Mammary epithelial cell (primary cell): Measurements from ENCODE around the gene NAP1L4.

Experiments used
- EZH2 ChIP-seq: IDR thresholded peaks from 2 replicates; pipeline ENCODE4 v1.6.1; 2012; ENCODE audit warnings: low read length, inconsistent platforms, borderline replicate concordance
- TF ChIP-seq, protein P1 (sequence below), 2 donors: IDR thresholded peaks in 1 of 2; conservative IDR thresholded peaks in 1 of 2; 2 replicates each; pipeline ENCODE4 v1.5.1; 2011 to 2012; ENCODE audit warnings: inconsistent platforms in 2 of 2, low read length in 2 of 2, mild to moderate bottlenecking in 2 of 2, control low read depth in 1 of 2, low read depth in 1 of 2; ENCODE audit not compliant: insufficient read depth in 1 of 2; ENCODE audit errors: extremely low read depth in 1 of 2

DNA sequence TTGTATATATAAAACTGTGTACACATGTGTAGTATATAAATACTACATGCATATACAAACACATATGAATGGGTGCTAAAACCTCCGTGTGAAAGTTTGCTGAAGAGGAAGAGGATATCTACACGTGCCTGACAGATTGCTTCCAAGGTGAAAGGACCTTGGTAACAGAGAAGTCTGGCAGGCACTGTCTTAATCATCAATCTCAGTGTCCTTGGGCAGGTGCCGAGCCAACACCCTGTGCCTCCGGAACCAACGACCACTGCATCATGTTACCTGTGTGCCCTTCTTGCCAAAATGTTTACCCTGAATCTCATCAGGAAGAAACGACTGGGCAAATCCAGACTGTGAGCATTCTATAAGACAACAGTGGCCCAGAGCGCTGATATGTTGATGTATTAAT is 15.0 kb downstream of the NAP1L4 start:
- no peak for TF ChIP-seq EZH2
- TF ChIP-seq, protein P1, sequence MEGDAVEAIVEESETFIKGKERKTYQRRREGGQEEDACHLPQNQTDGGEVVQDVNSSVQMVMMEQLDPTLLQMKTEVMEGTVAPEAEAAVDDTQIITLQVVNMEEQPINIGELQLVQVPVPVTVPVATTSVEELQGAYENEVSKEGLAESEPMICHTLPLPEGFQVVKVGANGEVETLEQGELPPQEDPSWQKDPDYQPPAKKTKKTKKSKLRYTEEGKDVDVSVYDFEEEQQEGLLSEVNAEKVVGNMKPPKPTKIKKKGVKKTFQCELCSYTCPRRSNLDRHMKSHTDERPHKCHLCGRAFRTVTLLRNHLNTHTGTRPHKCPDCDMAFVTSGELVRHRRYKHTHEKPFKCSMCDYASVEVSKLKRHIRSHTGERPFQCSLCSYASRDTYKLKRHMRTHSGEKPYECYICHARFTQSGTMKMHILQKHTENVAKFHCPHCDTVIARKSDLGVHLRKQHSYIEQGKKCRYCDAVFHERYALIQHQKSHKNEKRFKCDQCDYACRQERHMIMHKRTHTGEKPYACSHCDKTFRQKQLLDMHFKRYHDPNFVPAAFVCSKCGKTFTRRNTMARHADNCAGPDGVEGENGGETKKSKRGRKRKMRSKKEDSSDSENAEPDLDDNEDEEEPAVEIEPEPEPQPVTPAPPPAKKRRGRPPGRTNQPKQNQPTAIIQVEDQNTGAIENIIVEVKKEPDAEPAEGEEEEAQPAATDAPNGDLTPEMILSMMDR (conservative IDR thresholded peaks at IDR 0.05 in 1 of 2, IDR thresholded peaks at IDR 0.05 in 1 of 2; ENCODE audit: extremely low read depth in 1 of 2, insufficient read depth in 1 of 2, low read depth in 1 of 2, low read length in 2 of 2) = no peak
